ENCODE results near the gene PIP5K1C.

Gene PIP5K1C

DNA sequence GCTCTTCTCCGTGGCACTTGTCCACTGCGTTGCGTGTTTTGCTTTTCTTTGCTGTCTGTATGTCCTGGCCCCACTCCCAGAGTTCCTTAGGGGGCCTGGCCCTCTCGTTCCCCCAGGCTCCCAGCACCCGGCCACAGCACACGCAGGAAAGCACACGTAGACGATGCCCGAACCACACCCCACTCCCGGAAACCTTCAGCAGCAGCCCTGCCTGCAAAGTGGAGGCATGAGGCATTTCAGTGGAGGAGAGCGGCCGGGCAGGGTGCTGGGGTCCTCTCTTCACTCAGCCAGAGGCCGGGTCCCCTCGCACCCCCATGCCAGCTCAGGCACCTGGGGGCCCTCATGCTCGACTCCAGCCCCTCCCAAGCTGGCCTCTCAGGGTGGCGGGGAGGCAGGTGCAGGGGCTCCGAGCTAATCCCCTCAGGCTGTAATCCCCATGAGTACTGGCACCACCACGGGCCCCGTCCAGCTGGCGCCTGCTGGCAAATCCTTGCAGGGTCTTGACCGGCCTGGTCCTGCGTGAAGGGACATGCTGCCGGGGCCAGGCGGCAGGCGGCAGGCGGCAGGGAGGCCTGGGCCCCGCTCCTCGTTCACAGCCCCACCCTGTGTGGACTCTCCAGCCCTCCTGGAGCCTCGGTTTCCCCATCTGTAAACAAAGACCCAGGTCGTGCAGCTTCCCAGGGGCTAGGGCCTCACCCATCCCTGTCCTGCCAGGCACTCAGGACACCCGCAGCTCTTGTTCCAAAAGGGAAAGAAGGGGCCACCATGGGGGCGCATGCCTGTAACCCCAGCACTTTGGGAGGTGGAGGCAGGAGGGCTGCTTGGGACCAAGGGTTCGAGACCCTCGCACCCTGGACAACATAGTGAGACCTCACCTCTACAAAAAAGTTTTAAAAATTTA lies 7.0 kb downstream of the PIP5K1C start:
- TF ChIP-seq EZH2 (IDR thresholded peaks at IDR 0.05; ENCODE audit: borderline replicate concordance, low read depth, low read length, severe bottlenecking) (no peak), CTCF (IDR thresholded peaks at IDR 0.05; ENCODE audit: borderline replicate concordance, extremely low read depth, low read length, poor library complexity, severe bottlenecking) (no peak)
- Histone ChIP-seq H3K4me2 (ENCODE audit: insufficient read depth, low read length) (no peak overlapping the region), H3K4me3 (ENCODE audit: low read depth in 1 of 2, low read length in 2 of 2) (no peak overlapping the region), H3K9ac (ENCODE audit: low read depth, low read length) (no peak overlapping the region), H3K9me3 (ENCODE audit: insufficient read depth, low read length, severe bottlenecking) (no peaks in the 10 kb centered on the region), H3K36me3 (ENCODE audit: insufficient read depth, low read length) (peaks cover 5% of the 10 kb centered on the region; the same call in 1 of the 2 replicates), H3K79me2 (ENCODE audit: insufficient read depth, low read length) (peaks cover 85% of the 10 kb centered on the region), H3K4me1 (ENCODE audit: insufficient read depth, low read length) (peaks cover 11% of the 10 kb centered on the region; the same call in 1 of the 2 replicates), H2AFZ (ENCODE audit: low read depth, low read length) (no peak overlapping the region), H3K27ac (ENCODE audit: low read length) (no peak overlapping the region), H4K20me1 (ENCODE audit: insufficient read depth, low read length) (peaks cover 75% of the 10 kb centered on the region), H3K27me3 (ENCODE audit: insufficient read depth, low read length, poor library complexity) (no peaks in the 10 kb centered on the region)
- ATAC-seq (ENCODE audit: insufficient read depth, low read depth) (no peak), DNase-seq (no peak)

DNA sequence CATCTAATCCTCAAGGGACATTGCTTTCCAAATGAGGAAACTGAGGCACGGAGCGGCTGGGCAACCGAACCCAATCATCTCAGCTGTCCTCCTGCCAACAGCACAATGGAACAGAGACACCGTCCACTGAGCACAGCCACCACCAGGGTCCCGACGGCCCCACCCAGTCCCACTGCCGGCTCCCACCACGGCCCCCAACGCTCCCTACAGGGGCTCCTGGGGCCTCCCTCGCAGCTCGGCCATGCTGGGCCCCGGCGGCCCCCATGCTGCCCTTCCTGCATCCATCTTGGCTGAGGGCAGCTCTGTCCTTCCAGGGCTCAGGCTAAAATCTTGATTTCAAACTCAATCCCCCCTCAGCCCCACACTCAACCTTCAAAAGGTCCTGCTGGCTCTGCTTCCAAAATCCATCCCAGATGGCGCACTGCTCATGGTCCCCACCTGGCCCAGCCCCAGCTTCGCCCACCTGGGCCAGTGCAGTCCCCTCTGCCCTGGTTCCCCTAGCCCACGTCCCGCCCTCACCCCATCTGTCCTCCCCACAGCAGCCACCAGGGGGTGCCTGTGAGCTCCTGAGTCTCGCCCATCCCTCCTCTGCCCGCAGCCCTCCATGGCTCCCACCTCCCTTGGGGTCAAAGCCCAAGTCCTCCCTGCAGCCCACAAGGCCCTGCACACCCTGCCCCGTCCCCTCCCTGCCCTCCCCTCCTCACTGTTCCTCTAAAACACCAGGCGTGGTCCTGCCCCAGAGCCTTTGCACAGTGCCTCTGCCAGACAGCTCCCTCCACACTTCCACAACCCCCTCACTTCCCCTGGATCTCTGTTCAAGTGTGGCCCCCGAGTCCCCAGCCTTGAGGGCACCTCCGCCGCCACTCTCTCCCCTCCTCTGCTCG lies 7.9 kb downstream of the PIP5K1C start:
- H3K79me2 ChIP-seq (ENCODE audit: insufficient read depth, low read length): peaks cover 80% of the 10 kb centered on the region
- no peaks in the 10 kb centered on the region for H3K27me3 ChIP-seq (ENCODE audit: insufficient read depth, low read length, poor library complexity)
- no peaks in the 10 kb centered on the region for H3K9me3 ChIP-seq (ENCODE audit: insufficient read depth, low read length, severe bottlenecking)
- H3K9ac ChIP-seq (ENCODE audit: low read depth, low read length): no peak overlapping the region
- H3K4me2 ChIP-seq (ENCODE audit: insufficient read depth, low read length): no peak overlapping the region
- no peak overlapping the region for H2AFZ ChIP-seq (ENCODE audit: low read depth, low read length)
- DNase-seq: peak; percentile 52
- no peak overlapping the region for H3K27ac ChIP-seq (ENCODE audit: low read length)
- H4K20me1 ChIP-seq (ENCODE audit: insufficient read depth, low read length): peaks cover 71% of the 10 kb centered on the region
- H3K4me1 ChIP-seq (ENCODE audit: insufficient read depth, low read length): 0 out of 2 replicates have a peak, but pooled peaks cover 5% of the 10 kb centered on the region
- H3K36me3 ChIP-seq (ENCODE audit: insufficient read depth, low read length): peaks cover 5% of the 10 kb centered on the region; the same call in 1 of the 2 replicates
- H3K4me3 ChIP-seq (ENCODE audit: low read depth in 1 of 2, low read length in 2 of 2): no peak overlapping the region
- TF ChIP-seq CTCF (IDR thresholded peaks at IDR 0.05; ENCODE audit: borderline replicate concordance, extremely low read depth, low read length, poor library complexity, severe bottlenecking) (peak; percentile 71), EZH2 (IDR thresholded peaks at IDR 0.05; ENCODE audit: borderline replicate concordance, low read depth, low read length, severe bottlenecking) (no peak)
- peak; percentile 69; the same call in 2 of the 3 replicates for ATAC-seq (ENCODE audit: insufficient read depth, low read depth)

DNA sequence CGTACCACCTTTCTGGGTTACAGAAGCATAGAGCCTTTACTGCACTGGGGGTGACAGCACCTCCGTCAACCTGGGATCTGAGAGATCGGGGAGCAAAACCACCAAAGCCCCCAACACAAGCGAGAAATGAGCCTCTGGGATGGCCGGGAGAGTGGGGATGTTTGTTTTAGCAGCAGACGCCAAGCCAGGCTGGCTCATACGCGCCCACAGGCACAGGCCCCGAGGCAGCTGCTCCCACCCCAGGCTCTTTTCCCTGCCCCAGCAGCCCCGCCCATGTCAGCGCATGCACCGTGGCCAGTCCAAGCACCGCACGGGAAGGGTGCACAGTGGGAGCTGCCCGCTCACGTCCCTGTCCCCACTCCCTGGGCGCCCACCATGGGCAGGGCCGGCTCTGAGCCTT lies 8.5 kb downstream of the PIP5K1C start:
- Histone ChIP-seq H3K4me1 (ENCODE audit: insufficient read depth, low read length) (0 out of 2 replicates have a peak, but pooled peaks cover 3% of the 10 kb centered on the region), H3K79me2 (ENCODE audit: insufficient read depth, low read length) (peaks cover 80% of the 10 kb centered on the region), H3K4me2 (ENCODE audit: insufficient read depth, low read length) (no peak overlapping the region), H3K9me3 (ENCODE audit: insufficient read depth, low read length, severe bottlenecking) (no peaks in the 10 kb centered on the region), H3K4me3 (ENCODE audit: low read depth in 1 of 2, low read length in 2 of 2) (no peak overlapping the region), H3K27ac (ENCODE audit: low read length) (no peak overlapping the region), H3K9ac (ENCODE audit: low read depth, low read length) (no peak overlapping the region), H3K27me3 (ENCODE audit: insufficient read depth, low read length, poor library complexity) (no peaks in the 10 kb centered on the region), H2AFZ (ENCODE audit: low read depth, low read length) (no peak overlapping the region), H4K20me1 (ENCODE audit: insufficient read depth, low read length) (peaks cover 66% of the 10 kb centered on the region), H3K36me3 (ENCODE audit: insufficient read depth, low read length) (peaks cover 5% of the 10 kb centered on the region; the same call in 1 of the 2 replicates)
- no peak for DNase-seq
- no peak for TF ChIP-seq CTCF (IDR thresholded peaks at IDR 0.05; ENCODE audit: borderline replicate concordance, extremely low read depth, low read length, poor library complexity, severe bottlenecking)
- TF ChIP-seq EZH2 (IDR thresholded peaks at IDR 0.05; ENCODE audit: borderline replicate concordance, low read depth, low read length, severe bottlenecking): no peak
- ATAC-seq (ENCODE audit: insufficient read depth, low read depth): no peak
